Tibial nerve (tissue), 4 donors: Measurements from ENCODE around the gene MBTD1. TPM values are rescaled to one million over a fixed set of nuclear protein-coding genes. Genes with fewer than 3 reads are reported as not detected.

ENCODE experiments used
- DNase-seq, 2 donors: peaks; one replicate each; pipeline ENCODE4 v3.0.0-alpha.2; 2019; ENCODE audit warnings: low spot score in 2 of 2
- H3K27ac ChIP-seq, 4 donors: fragments of 200-600 bp; sonication (generic) in 3 of 4; one replicate each; pipeline ENCODE4 v1.5.1; 2017 to 2019; ENCODE audit warnings: mild to moderate bottlenecking in 1 of 4
- H3K27me3 ChIP-seq, 2 donors: fragments of 200-600 bp; sonication (generic) in 1 of 2; one replicate each; pipeline versions ENCODE4 v1.5.1 to v1.6.0; 2017 to 2019
- H3K36me3 ChIP-seq, 3 donors: fragments of 200-600 bp; sonication (generic); one replicate each; pipeline ENCODE4 v1.5.1; 2018 to 2019
- H3K4me1 ChIP-seq, 4 donors: fragments of 200-600 bp; sonication (generic) in 3 of 4; one replicate each; pipeline ENCODE4 v1.5.1; 2017 to 2019
- H3K4me3 ChIP-seq, 4 donors: fragments of 200-600 bp; sonication (generic) in 3 of 4; one replicate each; pipeline ENCODE4 v1.5.1; 2017 to 2019; ENCODE audit warnings: mild to moderate bottlenecking in 1 of 4, moderate library complexity in 1 of 4
- H3K9me3 ChIP-seq, 4 donors: fragments of 200-600 bp; sonication (generic) in 3 of 4; one replicate each; pipeline ENCODE4 v1.5.1; 2017 to 2019
- CTCF ChIP-seq, 5 experiments: fragments of 200-600 bp in 3 of 5; fragments of 450-650 bp in 2 of 5; sonication (generic) in 3 of 5; IDR thresholded peaks; one replicate each; pipeline ENCODE4 v1.5.1; 2016 to 2019; ENCODE audit warnings: antibody characterized with exemption in 5 of 5, mild to moderate bottlenecking in 3 of 5, moderate library complexity in 2 of 5
- EP300 ChIP-seq, 2 donors: sonication (generic); formaldehyde crosslinking; IDR thresholded peaks; one replicate each; pipeline ENCODE4 v1.6.1; 2017; ENCODE audit warnings: antibody characterized with exemption in 2 of 2, mild to moderate bottlenecking in 1 of 2
- POLR2A ChIP-seq, 2 donors: fragments of 450-650 bp; IDR thresholded peaks; one replicate each; pipeline ENCODE4 v1.6.1; 2017; ENCODE audit warnings: antibody characterized with exemption in 2 of 2, mild to moderate bottlenecking in 2 of 2, moderate library complexity in 2 of 2
- WGBS, 2 donors: methylation state at CpG; one replicate each; pipeline ENCODE4 v1.1.5; 2018; 5-methylcytosine and 5-hydroxymethylcytosine counted together
- total RNA-seq, 4 donors: library from RNA; depleted of rRNA; stranded (reverse); fragments of >200 nt; gene quantifications; one replicate each; pipeline ENCODE4 v1.1.0, GENCODE V29; 2016

MBTD1 gene
- total RNA-seq, 4 donors from 2014 or later = 10.8 to 18.8 (median 16.3) TPM

DNA sequence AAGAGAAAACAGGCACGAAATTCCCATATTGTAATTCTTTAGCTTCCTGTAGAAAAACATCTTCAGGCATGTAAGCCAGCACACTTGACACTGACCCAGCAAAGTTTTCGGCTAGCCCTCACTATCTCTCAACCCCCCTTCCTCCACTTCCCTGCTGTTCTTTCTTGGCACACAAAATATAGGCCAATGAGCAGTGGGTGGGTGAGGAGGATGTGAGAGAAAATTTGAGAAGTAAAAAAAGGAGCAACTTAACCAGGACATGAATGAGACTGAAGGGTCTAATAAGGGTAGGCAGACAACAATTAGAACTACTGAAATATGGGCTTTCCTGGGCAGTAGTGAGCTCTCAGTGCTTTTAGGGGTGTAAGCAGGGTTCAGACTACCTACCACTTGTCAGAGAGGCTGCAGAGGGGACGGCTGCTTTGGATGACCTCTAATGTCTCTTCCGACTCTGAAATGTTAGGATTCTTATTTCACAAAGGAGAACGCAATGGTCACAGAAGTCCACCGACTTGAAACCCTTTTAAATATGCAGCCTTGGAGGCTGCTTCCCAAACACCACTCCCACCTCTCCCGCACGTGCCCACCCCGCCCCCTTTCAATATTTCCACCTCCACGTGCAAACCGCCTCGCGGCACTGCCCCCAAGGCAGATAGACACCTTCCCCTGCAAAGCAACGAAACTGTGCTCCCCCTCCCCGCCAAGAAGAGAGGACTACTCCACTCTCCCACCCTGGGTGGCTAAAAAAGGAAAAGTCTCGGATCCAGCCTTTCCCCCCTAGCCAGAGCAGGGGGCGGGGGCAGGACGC is 889 bp downstream of the MBTD1 start:
- WGBS, 2 donors = 1% methylated on average over 18 of the region's 18 CpGs
- H3K27me3 ChIP-seq = no peaks in the 10 kb centered on the region
- H3K4me1 ChIP-seq = peaks cover 5 to 66% (median 39%) of the 10 kb centered on the region in 4 donors
- peak in 1 of 2 donors; percentile 6 for DNase-seq
- H3K27ac ChIP-seq = peak overlapping the region; percentile 94 to 98 (median 98)
- no peaks in the 10 kb centered on the region for H3K9me3 ChIP-seq
- peaks cover 0 to 20% (median 0%) of the 10 kb centered on the region in 3 donors for H3K36me3 ChIP-seq
- peak overlapping the region; percentile 74 to 93 (median 82) for H3K4me3 ChIP-seq
- TF ChIP-seq CTCF (IDR thresholded peaks at IDR 0.05) = no peak
- no peak for TF ChIP-seq POLR2A (IDR thresholded peaks at IDR 0.05)
- no peak for TF ChIP-seq EP300 (IDR thresholded peaks at IDR 0.05)

GRCh38 chr17:51257150-51258081 is 2.4 kb downstream of the MBTD1 start:
- peaks cover 5 to 63% (median 37%) of the 10 kb centered on the region in 4 donors for H3K4me1 ChIP-seq
- H3K36me3 ChIP-seq = peaks cover 0 to 21% (median 0%) of the 10 kb centered on the region in 3 donors
- H3K27me3 ChIP-seq = no peaks in the 10 kb centered on the region
- no peak overlapping the region for H3K4me3 ChIP-seq
- TF ChIP-seq POLR2A (IDR thresholded peaks at IDR 0.05) (no peak), EP300 (IDR thresholded peaks at IDR 0.05) (no peak), CTCF (IDR thresholded peaks at IDR 0.05) (no peak)
- 69 to 72% methylated on average over 3 of the region's 3 CpGs for WGBS, 2 donors
- no peak overlapping the region for H3K27ac ChIP-seq
- H3K9me3 ChIP-seq = no peaks in the 10 kb centered on the region
- no peak for DNase-seq

GRCh38 chr17:51256101-51256500 is 3.7 kb downstream of the MBTD1 start:
- TF ChIP-seq POLR2A (IDR thresholded peaks at IDR 0.05) = no peak
- no peak for TF ChIP-seq CTCF (IDR thresholded peaks at IDR 0.05)
- no peak for TF ChIP-seq EP300 (IDR thresholded peaks at IDR 0.05)
- WGBS, 2 donors = 91 to 92% methylated on average over 3 of the region's 3 CpGs
- Histone ChIP-seq H3K27me3 (no peaks in the 10 kb centered on the region), H3K9me3 (no peaks in the 10 kb centered on the region), H3K27ac (no peak overlapping the region), H3K4me3 (no peak overlapping the region), H3K36me3 (peaks cover 0 to 31% (median 0%) of the 10 kb centered on the region in 3 donors), H3K4me1 (peaks cover 5 to 50% (median 27%) of the 10 kb centered on the region in 4 donors)
- no peak for DNase-seq

DNA sequence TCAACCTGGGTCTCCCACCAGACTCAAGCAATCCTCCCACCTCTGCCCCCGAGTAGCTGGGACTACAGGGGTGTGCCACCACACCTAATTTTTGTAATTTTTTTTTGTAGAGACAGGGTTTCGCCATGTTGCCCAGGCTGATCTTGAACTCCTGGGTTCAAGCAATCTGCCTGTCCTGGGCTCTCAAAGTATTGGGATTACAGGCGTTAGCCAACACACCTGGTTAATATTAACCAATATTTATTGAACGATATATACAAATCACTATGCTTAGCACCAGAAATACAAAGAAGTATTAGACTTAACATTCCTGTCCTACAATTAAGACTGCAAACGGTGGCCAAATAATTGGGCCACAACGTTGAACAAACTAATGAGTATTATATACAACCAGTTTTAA is 4.2 kb downstream of the MBTD1 start:
- H3K4me1 ChIP-seq = peaks cover 5 to 50% (median 27%) of the 10 kb centered on the region in 4 donors
- 88 to 93% methylated on average over 6 of the region's 6 CpGs for WGBS, 2 donors
- TF ChIP-seq EP300 (IDR thresholded peaks at IDR 0.05) (no peak), POLR2A (IDR thresholded peaks at IDR 0.05) (no peak), CTCF (IDR thresholded peaks at IDR 0.05) (no peak)

More for the DNA sequence above, 4.2 kb downstream of the MBTD1 start:
- Histone ChIP-seq H3K36me3 (peaks cover 0 to 31% (median 0%) of the 10 kb centered on the region in 3 donors), H3K9me3 (no peaks in the 10 kb centered on the region), H3K4me3 (no peak overlapping the region), H3K27me3 (no peaks in the 10 kb centered on the region), H3K27ac (no peak overlapping the region)
- no peak for DNase-seq
